NCI-H2107 treated with DMSO at 0.1 percent for 48 hours (cell line): ENCODE measurements around the gene CRYGS.
A peak's percentile ranks its signal among the peaks of the same experiment; 100 is the strongest.
"Not testable (repeated sequence)": the region's sequence is repeated elsewhere in the genome, so short reads cannot be mapped to it uniquely, and the experiment has no call there.

Source experiments
- DNase-seq: peaks from one replicate; lab custom pipeline; 2025; ENCODE audit not compliant: unreplicated experiment; lab: John Stamatoyannopoulos, UW

CRYGS gene

DNA sequence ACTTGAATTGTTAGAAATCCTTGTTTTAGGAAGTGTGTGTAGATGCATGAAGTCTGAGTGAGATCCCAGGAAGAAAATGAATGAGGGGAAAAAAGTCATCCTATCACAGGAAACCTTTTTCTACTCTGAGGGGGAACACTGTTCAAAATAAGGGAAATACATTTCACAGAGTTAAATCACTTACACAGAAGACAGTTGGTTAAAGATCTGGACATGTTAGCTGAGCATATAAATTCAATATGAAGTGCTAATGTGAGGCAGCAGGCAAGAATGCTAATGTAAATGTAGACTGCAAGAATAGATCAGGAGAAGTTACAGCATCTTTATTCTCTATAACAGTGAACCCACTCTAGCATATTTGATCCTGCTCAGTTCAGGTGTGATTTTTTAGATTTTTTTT lies 20.4 kb upstream of the CRYGS start:
- DNase-seq, result no peak

DNA sequence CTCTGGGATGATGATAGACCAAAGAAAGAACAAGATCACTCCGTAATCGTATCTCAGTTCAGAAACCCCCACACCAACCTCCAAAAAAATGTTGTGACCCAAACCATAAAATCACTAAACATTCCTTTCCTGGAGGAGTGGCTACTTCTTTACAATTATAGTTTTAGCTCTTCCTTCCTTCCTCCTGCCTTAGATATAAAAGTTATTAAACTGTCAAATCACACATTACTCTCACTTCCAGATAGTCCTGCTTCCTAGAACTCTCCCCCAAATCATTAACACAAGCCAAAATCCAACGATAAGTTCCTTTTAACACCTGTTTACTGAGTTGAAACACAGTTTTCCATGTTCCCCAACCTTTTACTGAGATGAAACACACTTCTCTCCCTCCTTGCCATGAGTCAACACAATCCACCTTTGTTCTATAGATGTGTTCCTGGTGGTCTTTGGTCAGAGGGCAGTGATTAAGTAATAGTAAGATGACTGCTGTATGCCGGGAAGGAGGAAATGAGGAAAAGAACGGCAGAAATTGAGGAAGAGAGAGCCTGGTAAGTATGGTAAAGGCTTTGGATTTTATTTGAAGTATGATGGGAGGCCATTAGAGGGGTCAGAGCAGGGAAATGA lies 8.3 kb upstream of the CRYGS start:
- DNase-seq, result no peak

GRCh38 chr3:186551387-186551786 lies 7.2 kb upstream of the CRYGS start:
- no peak for DNase-seq

DNA sequence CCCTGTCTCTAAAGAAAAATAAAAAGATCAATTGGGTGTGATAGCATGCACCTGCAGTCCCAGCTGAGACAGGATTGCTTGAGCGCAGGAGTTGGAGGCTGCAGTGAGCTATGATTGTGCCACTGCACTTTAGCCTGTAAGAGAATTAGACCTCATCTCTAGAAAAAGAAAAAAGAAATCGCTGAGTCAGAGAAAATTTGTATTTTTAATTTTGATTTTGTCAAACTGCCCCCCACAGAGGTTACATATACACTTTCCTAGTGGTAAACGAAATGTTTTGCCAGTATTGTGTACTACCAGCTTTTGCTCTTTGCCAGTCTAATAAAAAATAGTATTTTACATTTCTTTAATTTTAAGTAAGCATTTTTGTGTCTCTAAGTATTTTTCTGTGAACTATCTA lies 5.3 kb upstream of the CRYGS start:
- no peak for DNase-seq

- no peak for DNase-seq
Observed at GRCh38 chr3:186540835-186541226, 3.3 kb downstream of the CRYGS start.

DNA sequence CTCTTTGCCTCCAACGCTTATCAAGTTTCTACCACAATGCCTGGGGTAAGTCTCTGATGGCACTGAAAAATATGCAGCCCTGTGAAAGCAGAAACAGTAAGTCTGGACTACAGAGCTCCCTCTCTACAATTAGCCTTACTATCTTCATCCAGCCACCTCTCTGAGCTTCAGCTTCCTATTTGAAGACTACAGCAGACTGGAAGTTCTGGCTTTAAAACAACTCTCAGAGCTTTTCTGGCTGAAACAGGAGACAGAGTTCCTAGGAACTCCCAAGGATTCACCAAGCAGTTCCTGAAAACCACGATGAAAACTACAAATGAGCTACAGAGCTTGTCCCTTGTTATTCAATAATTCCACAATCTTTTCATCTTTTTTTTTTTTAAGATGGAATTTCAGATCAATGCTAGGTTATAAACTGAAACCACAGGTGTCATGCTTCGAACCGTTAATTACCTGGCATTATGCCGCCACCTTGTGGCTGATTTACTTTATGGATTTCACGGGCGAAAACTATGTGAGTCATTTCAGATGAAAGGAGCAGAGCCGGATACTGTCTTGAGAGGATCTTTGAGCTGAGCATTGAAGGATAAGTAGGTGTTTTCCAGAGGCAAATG lies 3.9 kb downstream of the CRYGS start:
- peak; percentile 85 for DNase-seq

GRCh38 chr3:186538779-186539178 lies 5.4 kb downstream of the CRYGS start:
- DNase-seq, result no peak

DNA sequence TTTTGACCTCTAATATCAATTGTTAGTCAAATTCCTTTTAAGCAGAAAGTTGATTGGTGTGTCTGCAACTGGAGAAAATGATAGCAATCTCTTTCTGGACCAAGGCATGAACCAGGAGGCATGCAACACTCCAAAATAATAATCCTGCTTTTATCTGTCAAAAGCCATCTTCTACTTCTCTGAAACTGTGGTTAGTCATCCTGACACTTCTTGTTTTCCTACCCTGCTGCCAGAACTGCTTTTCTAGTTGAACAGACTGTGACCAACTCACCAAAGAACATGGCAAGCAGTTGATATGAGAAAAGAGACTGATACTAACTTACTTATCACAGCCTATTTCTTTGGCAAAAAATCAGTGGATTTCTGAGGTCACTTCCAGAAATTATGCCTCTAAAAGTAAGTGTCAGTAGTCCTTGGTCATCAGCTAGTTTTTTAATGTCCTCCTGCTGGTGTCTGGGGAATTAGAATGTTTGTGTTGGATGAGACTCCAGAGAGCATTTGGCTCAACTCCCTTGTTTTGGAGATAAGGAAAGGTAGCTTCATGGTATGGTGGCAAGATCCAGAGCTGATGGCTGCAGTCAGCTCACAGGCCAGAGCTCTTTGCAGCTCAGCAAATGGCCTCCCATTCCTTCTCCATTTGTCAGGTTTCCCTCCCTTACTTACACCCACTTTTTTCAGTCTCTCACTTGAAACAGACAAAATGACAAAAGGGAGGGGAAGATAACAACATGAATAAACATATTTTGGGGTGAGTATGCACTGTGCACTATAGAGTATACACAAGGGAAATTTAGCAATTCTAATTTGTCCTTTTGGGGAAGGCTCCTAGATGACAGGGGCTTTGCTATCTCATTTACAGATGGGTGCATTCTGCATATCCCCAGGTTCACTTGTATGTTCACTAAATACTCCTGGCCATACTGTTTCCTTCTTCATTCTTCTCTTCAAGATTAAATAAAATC lies 7.0 kb downstream of the CRYGS start:
- DNase-seq, result no peak

- DNase-seq, result no peak
Observed at GRCh38 chr3:186534113-186534669, 10.0 kb downstream of the CRYGS start.

DNA sequence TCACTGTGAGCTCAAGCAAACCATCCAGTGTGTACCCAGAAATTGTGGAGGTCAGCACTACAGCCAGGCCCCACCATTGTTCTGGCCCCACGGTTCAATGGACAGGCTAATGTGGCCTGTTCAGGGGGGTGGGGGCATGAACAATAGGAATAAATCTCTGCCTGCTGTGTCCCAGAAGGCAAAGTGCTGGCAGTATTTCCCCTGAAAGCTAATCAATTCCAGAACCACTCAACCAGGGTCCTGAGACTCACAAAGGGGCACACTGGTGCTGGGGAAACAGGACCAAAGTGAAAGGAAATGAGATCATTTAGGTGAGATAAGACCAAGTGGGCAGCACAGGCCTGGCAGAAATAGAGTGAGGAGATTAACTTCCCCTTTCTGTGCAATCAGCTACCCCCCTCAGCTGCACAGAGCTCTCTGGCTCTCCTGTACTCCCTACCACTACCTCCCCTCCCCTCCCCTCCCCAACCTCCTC lies 11.5 kb downstream of the CRYGS start:
- DNase-seq, result no peak

DNA sequence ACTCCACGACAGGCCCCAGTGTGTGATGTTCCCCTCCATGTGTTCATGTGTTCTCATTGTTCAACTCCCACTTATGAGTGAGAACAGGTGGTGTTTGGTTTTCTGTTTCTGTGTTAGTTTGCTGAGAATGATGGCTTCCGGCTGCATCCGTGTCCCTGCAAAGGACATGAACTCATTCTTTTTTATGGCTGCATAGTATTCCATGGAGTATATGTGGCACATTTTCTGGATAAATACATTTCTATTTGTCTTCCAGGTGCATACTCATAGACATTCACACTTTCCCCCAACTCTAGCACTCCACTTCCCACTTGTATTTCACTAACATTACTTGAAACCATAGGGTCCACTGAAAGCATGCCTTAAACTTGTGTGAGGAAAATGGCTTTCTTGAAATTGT lies 12.5 kb downstream of the CRYGS start:
- DNase-seq, result not testable (repeated sequence)

DNA sequence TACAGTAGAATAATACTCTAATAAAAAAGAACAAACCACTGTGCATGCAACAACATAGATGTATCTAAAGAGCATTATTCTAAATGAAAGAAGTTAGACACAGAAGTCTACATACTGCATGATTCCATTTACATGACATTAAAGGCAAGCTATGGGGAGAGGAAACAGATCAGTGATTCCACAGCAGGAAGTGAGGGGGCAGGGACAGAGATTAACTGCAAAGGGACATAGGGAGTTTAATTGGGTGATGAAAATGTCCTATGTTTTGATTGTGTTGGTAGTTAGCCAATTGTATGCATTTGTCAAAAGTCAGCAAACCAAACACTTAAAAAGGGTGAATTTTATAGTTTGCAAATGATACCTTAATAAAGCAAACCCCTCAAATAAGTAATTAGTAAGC lies 13.8 kb downstream of the CRYGS start:
- DNase-seq, result no peak

- DNase-seq, result no peak
Observed at GRCh38 chr3:186529201-186529999, 14.8 kb downstream of the CRYGS start.

- no peak for DNase-seq
Observed at GRCh38 chr3:186526256-186526606, 17.9 kb downstream of the CRYGS start.

- DNase-seq, result no peak
Observed at GRCh38 chr3:186525369-186526255, 18.6 kb downstream of the CRYGS start.

DNA sequence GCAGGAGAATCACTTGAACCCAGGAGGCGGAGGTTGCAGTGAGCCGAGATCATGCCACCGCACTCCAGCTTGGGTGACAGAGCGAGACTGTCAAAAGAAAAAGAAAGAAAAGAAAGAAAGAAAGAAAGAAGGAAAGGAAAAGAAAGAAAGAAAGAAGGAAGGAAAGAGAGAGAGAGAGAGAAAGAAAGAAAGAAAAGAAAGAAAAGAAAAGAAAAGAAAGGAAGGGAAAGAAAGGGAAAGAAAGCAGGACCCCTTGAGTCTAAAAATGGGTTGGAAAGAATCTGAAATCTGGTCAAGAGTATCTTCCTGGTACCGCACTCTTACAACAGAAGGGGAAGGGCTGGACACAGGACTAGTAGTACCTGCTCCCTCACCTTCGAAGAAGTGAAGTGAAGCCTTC lies 19.6 kb downstream of the CRYGS start:
- no peak for DNase-seq

DNA sequence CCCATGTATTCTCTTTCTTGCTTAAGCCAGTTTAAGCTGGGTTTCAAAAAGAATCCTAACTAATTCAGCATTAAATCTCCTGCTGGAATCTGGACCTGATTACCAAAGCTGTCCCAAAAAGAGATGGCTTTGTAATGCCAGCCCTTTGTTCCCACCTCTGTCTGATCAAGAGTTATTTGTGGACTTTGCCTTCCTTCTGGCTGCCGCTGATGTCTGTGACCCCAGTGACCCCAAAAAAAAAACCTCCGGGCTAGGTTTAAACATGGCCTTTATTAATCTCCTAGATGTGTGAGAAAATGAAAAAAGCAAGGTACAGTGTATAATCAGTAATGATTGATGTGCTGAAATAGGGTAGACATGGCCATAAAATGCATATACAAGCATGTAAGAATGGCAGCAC lies 20.7 kb downstream of the CRYGS start:
- DNase-seq, result no peak

- no peak for DNase-seq
Observed at GRCh38 chr3:186523022-186523421, 21.2 kb downstream of the CRYGS start.

DNA sequence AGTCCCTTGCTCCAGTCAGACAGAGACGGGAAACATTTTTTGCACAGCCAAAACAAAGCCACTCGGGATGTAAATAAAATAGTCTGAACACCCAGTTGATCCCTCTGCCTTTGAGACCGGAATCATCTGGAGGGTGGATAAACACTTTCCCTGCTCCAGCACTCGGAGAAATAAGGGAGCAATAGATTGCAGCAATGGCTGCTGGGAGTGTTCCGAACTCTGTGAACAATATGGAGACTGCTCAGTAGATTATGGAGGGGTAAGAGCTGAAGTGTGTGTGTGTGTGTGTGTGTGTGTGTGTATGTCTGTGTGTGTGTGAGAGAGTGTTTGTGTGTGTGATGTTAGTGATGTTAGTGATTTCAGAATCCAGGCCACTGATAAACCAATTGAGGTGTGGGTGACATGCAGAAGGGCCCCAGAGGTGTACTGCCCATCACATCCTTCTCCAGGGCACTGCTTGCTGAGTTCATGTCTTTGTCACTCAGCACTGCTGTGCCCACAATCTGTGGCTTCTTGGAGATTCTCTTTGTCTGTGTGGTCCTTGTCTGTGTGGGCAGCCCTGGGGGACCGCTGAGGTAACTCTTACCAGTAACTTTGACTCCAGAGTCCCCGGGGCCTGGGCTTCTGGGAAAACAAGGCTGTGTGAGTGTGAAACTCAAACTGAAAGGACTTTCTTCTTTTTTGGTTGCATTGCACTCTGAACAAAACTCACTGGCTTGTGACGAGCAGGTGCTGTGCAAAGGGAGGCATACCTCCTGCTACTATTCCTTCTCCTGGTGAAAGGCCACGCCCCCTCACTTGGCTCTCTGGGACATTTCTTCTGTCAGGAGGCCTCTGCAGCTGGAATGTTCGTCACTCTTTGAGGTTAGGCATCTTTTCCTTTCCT lies 23.0 kb downstream of the CRYGS start:
- peak; percentile 75 for DNase-seq
